VCaP (cell line): ENCODE results near the gene GAB2.
A peak's percentile ranks its signal among the peaks of the same experiment; 100 is the strongest.

Source experiments
- H3K27ac ChIP-seq: fragments of 450-650 bp; 2 replicates; pipeline ENCODE4 v1.5.1; 2017
- CTCF ChIP-seq: fragments of 450-650 bp; conservative IDR thresholded peaks from 2 replicates; pipeline ENCODE4 v1.5.1; 2017; ENCODE audit warnings: mild to moderate bottlenecking, moderate library complexity

GAB2 gene

GRCh38 chr11:78269806-78270205, 147.8 kb downstream of the GAB2 start:
- H3K27ac ChIP-seq: no peak overlapping the region
- TF ChIP-seq CTCF: no peak

GRCh38 chr11:78268591-78269410, 148.8 kb downstream of the GAB2 start:
- H3K27ac ChIP-seq: no peak overlapping the region
- no peak for TF ChIP-seq CTCF

- TF ChIP-seq CTCF: no peak
- H3K27ac ChIP-seq: peak overlapping the region; percentile 2; the same call in 1 of the 2 replicates
Measured at GRCh38 chr11:78266451-78266850, 151.2 kb downstream of the GAB2 start.

- H3K27ac ChIP-seq: no peak overlapping the region
- TF ChIP-seq CTCF: no peak
Measured at GRCh38 chr11:78265326-78265725, 152.3 kb downstream of the GAB2 start.

- TF ChIP-seq CTCF: no peak
- no peak overlapping the region for H3K27ac ChIP-seq
Measured at GRCh38 chr11:78262691-78263090, 154.9 kb downstream of the GAB2 start.

GRCh38 chr11:78262238-78262637, 155.4 kb downstream of the GAB2 start:
- H3K27ac ChIP-seq: no peak overlapping the region
- no peak for TF ChIP-seq CTCF

GRCh38 chr11:78261828-78262227, 155.8 kb downstream of the GAB2 start:
- no peak overlapping the region for H3K27ac ChIP-seq
- no peak for TF ChIP-seq CTCF
